Measurements from ENCODE around the gene HS3ST3A1.

- TF ChIP-seq EZH2 (IDR thresholded peaks at IDR 0.05; ENCODE audit: insufficient read depth, poor library complexity, severe bottlenecking) = no peak
- TF ChIP-seq EZH2phosphoT487 (IDR thresholded peaks at IDR 0.05; ENCODE audit: insufficient read depth, low read depth) = no peak
These were observed 40.8 kb downstream of the HS3ST3A1 start for GRCh38 chr17:13560935-13561334.

All from GM23248 (cell line).